Cerebellar nuclear complex (tissue), 1 donor: ENCODE measurements around the gene DPRX.
"Not testable (repeated sequence)": the region's sequence is repeated elsewhere in the genome, so short reads cannot be mapped to it uniquely, and the experiment has no call there.

Source experiments
- DNase-seq, 2 experiments: peaks; one replicate each; lab custom pipeline; 2025; lab: John Stamatoyannopoulos, UW

The DPRX gene

GRCh38 chr19:53646144-53646543 lies 14.3 kb downstream of the DPRX start:
- DNase-seq = no peak

DNA sequence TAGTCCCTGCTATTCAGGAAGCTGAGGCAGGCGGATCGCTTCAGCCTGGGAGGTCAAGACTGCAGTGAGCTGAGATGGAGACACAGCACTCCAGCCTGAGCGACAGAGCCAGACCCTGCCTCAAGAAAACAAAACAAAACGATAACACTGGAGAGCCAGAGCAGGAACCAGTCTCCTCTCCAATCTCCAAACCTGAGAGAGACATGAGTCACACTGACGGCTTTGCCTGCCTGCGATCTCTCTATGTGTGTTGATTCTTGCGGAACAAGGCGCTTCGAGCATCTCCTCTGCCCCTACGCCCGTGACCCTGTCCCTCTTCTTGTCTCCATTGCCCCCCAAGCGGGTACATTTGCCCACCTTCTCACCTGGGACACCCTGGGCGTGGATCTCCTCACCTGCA lies 15.6 kb downstream of the DPRX start:
- no peak for DNase-seq

- DNase-seq = no peak
Observed at GRCh38 chr19:53647792-53648191, 16.0 kb downstream of the DPRX start.

DNA sequence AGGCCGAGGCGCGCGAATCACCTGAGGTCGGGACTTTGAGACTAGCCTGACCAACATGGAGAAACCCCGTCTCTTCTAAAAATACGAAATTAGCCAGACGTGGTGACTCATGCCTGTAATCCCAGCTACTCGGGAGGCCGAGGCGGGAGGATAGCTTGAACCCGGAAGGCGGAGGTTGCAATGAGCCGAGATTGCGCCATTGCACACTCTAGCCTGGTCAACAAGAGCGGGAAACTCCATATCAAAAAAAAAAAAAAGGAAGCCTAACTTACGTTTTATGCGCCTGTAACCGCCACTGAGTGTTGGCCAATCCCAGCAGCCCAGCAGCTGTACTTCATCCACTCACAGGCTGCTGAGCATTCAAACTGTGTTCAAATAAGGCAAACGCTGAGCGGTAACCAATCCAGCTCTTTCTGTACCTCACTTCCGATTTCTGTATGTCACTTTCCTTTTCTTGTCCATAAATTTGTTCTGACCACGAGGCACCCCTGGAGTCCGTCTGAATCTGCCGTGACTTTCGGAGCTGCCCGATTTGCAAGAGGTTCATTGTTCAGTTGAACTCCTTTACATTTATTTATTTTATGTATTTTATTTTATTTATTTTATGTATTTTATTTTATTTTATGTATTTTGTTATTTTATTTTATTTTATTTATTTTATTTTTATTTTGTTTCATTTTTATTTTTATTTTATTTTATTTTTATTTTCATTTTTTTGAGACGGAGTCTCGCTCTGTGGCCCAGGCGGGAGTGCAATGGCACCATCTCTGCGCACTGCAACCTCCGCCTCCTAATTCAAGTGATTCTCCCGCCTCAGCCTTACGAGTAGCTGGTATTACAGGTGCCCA lies 18.2 kb downstream of the DPRX start:
- DNase-seq = no peak

DNA sequence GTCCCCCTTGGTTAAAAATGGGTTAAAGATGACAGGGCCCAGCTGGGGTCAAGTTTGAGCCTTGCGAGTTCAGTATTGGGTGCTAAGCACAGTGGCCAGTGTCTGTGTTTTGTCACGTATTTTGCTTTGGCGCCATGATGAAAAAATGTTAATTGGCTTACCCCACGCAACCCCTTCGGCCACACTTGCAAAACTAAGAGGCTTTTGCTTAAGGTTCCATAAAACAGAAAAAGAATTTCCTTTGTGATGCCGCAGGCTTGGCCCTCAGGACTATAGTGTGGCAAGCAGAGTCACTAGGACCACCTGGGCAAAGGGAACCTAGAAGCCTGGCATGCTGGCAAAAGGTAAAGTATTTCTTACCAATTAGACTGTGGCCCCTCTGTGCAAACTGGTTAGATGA lies 20.7 kb downstream of the DPRX start:
- DNase-seq = no peak

- DNase-seq = no peak
Observed at GRCh38 chr19:53655042-53655665, 23.4 kb downstream of the DPRX start.

DNA sequence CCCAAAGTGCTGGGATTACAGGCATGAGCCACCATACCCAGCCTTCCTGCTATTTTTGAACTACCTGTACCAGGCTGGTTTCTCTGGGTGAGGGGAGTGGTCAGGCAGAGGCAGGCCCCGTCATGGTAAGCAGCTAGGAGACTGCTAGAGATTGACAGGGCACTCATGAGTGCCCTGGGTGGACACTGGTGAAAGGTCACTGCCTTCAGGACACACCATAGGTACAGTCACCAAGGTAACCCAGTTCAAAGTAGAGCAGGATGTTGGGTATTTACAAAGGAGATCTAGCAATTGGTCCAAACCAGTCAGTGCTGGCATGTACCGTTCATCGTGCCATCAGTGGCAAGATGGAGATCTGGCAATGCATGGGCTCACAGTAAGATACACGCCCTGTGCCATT lies 25.5 kb downstream of the DPRX start:
- DNase-seq = no peak

DNA sequence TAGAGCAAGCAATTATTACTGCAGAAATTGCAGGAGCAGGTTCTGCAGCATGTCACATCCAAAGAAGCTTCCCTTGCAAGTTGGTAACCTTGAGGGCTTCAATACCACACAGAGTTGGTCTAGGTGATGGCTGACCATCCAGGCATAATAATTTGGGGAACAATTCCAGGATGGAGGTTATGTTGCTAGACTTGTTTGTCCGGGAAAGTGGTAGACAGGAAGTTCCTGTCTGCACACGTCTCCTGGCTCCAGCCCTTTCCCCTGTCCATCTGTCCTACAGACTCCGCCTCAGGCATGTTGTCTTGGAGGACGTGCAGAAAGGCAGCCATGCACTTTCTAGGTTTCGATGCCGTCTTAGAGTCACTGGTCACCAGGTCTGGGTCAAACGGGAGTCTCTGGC lies 26.0 kb downstream of the DPRX start:
- no peak for DNase-seq

- DNase-seq = no peak
Observed at GRCh38 chr19:53659292-53659691, 27.5 kb downstream of the DPRX start.

GRCh38 chr19:53660584-53660983 lies 28.8 kb downstream of the DPRX start:
- no peak for DNase-seq

GRCh38 chr19:53662209-53662608 lies 30.4 kb downstream of the DPRX start:
- DNase-seq = no peak

- no peak for DNase-seq
Observed at GRCh38 chr19:53664152-53664551, 32.4 kb downstream of the DPRX start.

DNA sequence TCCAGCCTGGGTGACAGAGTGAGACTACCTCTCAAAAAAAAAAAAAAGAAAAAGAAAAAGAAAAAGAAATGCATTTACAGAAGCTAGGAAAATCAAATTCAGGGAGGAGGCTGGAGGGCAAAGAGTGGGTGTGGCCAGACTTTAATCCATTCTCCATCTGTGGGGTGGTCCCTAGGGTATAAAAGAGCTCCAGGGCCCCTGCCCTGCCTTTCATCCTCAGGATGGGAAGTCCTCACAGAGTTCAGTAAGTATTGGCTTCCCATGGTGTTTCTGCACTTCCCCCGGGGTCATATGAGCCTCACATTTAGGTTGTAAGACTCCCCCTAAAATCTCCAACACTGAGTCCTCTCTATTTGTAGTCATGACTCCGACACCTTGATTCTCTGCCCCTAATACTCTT lies 33.0 kb downstream of the DPRX start:
- no peak for DNase-seq

DNA sequence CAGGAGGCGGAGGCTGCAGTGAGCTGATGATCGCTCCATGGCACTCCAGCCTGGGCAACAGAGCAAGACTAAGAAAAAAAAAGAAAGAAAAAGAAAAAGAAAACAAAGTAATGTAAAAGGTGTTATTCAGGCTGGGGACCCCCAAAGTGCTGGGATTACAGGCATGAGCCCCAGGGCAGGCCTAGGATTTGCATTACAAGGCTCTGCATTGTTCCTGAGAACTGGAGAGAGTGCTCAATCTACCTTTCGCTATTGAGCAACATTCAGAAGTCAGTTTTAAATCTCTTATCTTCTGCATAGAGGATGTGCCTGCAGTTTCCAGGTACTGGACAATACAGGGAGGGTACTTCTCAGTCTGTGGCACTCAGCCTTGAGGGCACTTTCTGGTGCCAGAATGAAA lies 34.5 kb downstream of the DPRX start:
- not testable (repeated sequence) for DNase-seq

DNA sequence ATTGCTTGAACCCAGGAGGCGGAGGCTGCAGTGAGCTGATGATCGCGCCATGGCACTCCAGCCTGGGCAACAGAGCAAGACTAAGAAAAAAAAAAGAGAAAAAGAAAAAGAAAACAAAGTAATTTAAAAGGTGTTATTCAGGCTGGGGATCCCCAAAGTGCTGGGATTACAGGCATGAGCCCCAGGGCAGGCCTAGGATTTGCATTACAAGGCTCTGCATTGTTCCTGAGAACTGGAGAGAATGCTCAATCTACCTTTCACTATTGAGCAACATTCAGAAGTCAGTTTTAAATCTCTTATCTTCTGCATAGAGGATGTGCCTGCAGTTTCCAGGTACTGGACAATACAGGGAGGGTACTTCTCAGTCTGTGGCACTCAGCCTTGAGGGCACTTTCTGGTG lies 37.0 kb downstream of the DPRX start:
- not testable (repeated sequence) for DNase-seq

DNA sequence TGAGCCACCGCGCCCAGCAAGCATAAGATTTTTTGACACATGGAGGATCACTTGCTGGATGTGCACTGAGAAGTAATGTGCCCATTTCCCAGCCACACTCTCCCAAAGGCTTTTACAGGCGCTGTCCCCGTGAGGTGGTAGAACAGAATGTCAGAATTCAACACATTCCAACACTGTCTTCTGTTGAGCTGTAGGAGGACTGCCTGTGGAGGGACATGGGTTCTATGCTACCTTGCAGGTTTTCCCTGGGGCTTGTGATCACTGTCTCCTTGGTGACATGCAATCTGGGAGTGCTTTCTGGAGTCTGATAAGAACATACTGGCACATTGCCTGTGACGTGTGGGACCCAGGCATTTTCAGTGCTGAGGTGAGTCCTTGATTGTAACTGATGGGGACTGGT lies 38.5 kb downstream of the DPRX start:
- no peak for DNase-seq

DNA sequence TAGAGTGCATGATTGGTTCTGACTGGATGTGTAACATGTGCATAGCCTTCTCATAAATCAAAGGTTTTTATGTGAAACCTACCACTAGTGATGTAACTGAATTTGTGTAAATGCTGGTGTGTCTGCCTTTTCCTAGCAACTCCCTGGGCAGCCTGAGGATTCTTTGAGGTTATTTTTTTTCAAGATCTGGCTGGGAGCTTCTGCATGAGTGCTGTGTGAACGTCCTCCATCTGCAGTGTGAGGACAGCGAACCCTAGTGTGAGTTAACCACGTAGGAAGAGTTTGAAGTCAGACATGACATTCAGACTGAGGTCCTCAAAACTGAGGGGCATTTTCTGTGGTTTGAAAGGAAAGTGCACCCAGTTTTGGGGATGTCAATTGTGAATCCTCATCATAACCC lies 39.9 kb downstream of the DPRX start:
- DNase-seq = no peak
